Measurements from ENCODE around the gene FOXG1.

FOXG1 gene

GRCh38 chr14:28762303-28762954 lies 4.2 kb upstream of the FOXG1 start:
- DNase-seq, result peak; percentile 59

DNA sequence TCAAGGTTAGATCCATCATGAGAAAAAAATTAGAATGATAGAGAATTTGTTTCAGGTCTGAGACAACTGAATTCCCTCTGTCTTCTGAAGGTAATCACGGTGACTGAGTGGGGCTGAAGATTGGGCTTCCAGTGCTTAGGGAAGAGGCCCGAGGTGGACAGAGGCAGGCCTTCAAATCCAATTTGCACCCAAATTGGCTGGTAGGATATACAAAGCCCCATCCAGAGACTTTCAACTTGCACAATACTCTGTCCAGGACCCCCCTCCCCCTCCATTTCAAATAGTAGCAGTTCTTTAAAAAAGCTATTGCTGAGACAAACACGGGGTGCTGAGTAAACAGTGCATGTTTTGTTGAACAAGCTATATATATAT lies 3.6 kb upstream of the FOXG1 start:
- peak; percentile 59 for DNase-seq

GRCh38 chr14:28763751-28764256 lies 2.8 kb upstream of the FOXG1 start:
- no peak for DNase-seq

GRCh38 chr14:28764257-28765160 lies 2.1 kb upstream of the FOXG1 start:
- peak; percentile 96 for DNase-seq

- DNase-seq, result peak; percentile 24
These were observed 1.3 kb upstream of the FOXG1 start for GRCh38 chr14:28765169-28765830.

DNA sequence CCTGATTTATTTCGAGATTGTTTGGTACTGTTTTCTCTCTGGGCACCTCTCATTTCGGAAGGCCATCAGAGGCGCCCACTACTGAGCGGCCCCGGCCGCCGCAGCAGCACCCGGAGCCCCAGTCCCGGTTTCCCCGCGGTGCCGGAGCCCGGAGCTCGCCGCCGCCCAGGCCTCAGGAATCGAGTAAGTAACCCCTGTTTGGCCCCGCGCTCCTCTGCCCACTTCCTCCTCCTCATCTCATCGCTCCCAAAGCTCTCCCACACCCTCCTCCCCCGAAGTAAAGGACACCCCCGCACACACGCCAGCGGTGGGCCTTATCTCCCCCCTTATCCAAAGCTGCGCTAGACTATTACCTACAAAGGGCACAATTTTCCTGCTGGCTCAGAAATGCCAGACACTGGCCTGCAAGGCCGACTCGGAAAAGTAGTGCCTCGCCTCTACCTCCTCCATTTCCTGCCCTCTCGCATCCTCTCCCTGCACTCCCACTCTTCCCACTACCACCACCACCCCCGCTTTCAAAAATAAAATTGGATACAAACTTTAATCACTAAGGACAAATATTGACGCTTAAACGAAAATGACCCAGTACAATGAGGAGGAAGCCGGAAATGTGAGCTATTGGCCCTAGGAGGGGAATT lies 637 bp upstream of the FOXG1 start:
- peak; percentile 81 for DNase-seq

GRCh38 chr14:28767030-28767852 lies 654 bp downstream of the FOXG1 start:
- no peak for DNase-seq

DNA sequence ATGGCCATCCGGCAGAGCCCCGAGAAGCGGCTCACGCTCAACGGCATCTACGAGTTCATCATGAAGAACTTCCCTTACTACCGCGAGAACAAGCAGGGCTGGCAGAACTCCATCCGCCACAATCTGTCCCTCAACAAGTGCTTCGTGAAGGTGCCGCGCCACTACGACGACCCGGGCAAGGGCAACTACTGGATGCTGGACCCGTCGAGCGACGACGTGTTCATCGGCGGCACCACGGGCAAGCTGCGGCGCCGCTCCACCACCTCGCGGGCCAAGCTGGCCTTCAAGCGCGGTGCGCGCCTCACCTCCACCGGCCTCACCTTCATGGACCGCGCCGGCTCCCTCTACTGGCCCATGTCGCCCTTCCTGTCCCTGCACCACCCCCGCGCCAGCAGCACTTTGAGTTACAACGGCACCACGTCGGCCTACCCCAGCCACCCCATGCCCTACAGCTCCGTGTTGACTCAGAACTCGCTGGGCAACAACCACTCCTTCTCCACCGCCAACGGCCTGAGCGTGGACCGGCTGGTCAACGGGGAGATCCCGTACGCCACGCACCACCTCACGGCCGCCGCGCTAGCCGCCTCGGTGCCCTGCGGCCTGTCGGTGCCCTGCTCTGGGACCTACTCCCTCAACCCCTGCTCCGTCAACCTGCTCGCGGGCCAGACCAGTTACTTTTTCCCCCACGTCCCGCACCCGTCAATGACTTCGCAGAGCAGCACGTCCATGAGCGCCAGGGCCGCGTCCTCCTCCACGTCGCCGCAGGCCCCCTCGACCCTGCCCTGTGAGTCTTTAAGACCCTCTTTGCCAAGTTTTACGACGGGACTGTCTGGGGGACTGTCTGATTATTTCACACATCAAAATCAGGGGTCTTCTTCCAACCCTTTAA lies 1.5 kb downstream of the FOXG1 start:
- peak; percentile 68 for DNase-seq

DNA sequence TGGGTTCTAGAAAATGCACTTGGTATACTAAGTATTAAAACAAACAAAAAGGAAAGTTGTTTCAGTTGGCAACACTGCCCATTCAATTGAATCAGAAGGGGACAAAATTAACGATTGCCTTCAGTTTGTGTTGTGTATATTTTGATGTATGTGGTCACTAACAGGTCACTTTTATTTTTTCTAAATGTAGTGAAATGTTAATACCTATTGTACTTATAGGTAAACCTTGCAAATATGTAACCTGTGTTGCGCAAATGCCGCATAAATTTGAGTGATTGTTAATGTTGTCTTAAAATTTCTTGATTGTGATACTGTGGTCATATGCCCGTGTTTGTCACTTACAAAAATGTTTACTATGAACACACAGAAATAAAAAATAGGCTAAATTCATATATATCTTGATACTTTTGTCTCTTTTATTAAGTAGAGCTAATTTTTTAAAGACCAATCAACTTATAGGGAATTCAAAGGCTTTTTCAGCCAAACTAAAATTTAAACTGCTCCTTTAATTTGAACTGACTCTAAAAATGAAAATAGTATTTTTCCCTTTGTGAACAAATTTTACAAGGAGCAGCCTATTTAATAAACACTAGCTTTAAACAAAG lies 2.8 kb downstream of the FOXG1 start:
- DNase-seq, result no peak

DNA sequence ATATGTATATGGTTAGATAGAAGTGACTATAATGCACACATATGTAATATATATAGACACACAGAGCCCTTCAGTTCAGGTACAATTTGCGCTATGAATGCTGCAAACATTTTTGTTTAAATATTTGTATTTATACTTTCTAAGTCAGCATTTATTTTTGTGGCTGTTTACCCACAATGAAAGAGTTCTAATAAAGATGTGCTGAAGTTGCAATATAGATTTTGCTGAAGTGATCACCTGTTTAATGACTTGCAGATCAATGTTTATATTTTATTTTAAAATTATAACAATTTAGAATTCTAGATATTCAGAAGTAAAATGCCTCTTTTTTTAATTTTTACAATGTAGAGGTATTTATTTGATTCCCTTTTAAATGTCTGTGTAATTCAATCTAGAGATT lies 3.5 kb downstream of the FOXG1 start:
- DNase-seq, result no peak

DNA sequence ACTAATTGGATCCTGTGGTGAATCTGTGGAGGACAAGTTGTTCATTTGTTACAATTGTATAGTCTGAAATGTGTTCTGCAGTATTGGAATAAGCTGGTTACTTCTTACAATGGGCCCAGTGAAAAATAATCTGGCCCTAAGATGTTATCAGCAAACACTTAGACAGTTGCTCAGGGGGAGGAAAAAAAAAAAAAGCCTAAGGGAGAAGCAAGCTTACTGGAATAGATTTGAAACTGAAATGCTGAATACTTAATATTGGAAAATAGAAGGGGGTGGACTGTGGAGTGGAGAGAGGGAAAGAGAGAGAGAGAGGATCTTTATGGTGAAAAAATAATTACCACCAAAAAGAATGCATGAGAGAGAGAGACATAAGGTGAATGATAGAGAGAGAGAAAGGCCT lies 4.0 kb downstream of the FOXG1 start:
- peak; percentile 33 for DNase-seq

DNA sequence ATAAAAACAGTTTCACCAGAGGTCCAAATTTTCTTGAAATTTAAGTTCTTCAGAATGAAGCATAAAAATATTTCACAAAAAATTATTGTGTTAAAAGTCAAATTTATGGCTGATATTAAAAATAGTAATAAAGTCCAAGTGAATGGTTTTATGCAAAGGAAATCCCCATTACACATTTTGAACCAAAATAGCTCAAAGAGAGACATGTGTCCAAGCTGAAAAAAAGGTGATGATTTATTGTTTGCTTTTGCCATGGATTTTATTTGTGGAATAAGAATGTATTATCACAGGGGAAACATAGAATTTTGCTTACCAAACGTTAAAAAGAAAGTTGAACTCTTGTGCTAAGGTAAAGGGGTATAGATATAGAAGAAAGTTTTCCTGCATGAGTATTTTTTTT lies 4.6 kb downstream of the FOXG1 start:
- DNase-seq, result no peak

- DNase-seq, result peak; percentile 96
These were observed 6.0 kb downstream of the FOXG1 start for GRCh38 chr14:28772613-28773012.

DNA sequence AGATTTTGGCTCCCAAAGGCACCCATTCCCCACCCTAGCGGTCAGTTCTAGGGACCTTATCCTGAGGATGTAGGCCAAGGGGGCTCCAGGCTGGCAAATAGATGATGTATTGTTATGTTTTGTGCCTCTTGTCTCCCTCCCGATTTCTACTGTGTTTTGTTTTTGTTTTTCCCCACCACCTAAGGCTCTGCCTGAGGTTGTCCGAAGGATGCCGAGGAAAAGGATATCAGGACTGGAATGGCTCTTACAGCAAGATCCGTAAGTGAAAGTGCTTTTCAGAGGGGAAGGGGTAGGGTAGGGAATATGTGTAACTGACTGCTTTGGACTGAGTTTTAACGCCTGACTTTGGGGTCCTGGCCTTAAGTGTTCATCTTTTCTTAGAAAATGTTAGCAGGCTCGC lies 6.6 kb downstream of the FOXG1 start:
- no peak for DNase-seq

DNA sequence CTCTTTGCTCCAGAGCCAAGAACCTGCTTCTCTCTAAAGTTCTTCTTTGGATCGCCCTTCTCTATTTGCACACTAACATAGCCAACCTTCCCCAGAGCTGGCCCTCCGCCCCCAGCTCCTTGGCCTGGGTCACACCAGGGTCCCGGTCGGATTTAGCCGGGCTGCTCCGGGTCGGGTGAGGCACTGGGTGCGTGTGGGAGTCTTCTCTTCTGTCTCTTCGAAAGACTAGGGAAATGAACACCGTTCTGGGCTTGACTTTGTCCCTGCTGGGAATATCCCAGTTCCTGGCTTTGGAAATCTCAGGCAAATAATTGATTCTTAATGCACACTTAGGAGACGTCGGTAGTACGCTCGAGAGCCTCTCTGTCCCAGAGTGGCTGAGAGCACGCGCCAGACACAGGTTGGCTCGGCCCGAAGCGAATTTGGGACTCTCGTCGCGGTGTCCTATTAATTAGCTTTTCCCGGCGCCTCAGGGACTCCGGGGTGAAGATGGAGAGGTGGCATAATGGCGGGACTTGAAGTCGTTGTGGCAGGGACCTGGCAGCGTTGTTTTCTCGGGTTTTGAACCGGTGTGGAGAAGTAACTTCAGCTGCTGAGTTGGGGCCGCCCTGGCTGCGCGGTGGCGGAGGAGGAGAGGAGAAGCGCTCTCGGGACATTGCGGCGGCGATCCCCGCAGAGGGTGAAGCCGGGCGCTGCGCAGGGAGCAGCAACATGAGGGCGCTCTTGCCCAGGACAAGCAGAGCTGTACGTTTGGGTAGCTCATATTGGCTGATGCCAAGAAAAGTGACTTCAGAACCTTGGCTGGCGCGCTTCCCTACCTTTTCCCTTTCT lies 7.5 kb downstream of the FOXG1 start:
- DNase-seq, result peak; percentile 96

- peak; percentile 69 for DNase-seq
These were observed 8.5 kb downstream of the FOXG1 start for GRCh38 chr14:28774764-28775735.

- DNase-seq, result peak; percentile 66
These were observed 10.1 kb downstream of the FOXG1 start for GRCh38 chr14:28776482-28777266.
